ENCODE data around the gene CDH23. TPM values are rescaled to one million over a fixed set of nuclear protein-coding genes. Genes with fewer than 3 reads are reported as not detected.

Gene CDH23
- total RNA-seq, 1 donor from 2014 or later, result not detected

GRCh38 chr10:71754562-71754961 is 357.8 kb downstream of the CDH23 start:
- Mint-ChIP-seq H3K36me3 (ENCODE audit: low read depth) (no peaks in the 10 kb centered on the region), H3K27me3 (ENCODE audit: low read depth) (peaks cover 24% of the 10 kb centered on the region), H3K9me3 (ENCODE audit: low read depth) (no peaks in the 10 kb centered on the region), H3K4me1 (ENCODE audit: low read depth) (no peaks in the 10 kb centered on the region), H3K27ac (ENCODE audit: unreplicated experiment) (no peak overlapping the region), H3K4me3 (ENCODE audit: unreplicated experiment) (no peak overlapping the region)
- DNase-seq (ENCODE audit: low spot score), result no peak
- no peak for TF ChIP-seq CTCF (IDR thresholded peaks at IDR 0.05)

DNA sequence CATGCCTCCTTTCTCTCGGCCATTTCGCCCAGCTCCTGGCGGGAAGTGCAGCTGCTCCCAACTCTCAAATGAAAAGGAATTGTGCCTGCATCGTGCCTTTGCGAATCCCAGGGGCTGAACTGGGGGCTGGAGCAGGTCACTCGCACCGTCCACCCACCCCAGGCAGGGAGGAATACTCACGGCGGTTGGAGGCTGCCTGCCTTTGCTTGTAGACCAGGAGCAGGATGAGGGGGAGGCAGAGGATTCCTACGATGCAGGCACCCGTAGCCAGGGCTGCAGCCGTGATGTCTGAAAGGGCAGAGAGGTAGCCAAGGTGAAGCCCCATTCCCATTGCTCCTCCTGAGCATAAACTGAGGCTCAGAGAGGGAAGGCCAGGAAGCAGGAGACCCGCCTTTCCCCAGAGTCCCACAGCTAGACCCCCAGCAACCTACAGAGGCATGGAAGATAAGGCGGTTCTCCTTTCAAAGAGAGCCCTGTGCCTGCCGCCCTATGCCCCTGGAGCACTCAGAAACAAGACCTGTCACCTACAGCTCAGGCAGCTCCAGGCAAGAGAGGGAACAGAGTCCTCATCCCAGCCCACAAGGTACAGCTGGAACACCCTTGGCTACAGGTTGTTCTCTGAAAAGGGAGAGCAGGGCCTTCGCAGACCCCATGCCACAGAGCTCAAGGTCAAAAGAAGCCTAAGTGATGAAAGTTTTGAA is 358.6 kb downstream of the CDH23 start:
- Mint-ChIP-seq H3K4me3 (ENCODE audit: unreplicated experiment) (no peak overlapping the region), H3K36me3 (ENCODE audit: low read depth) (no peaks in the 10 kb centered on the region), H3K27me3 (ENCODE audit: low read depth) (peaks cover 24% of the 10 kb centered on the region), H3K4me1 (ENCODE audit: low read depth) (no peaks in the 10 kb centered on the region), H3K27ac (ENCODE audit: unreplicated experiment) (no peak overlapping the region), H3K9me3 (ENCODE audit: low read depth) (no peaks in the 10 kb centered on the region)
- no peak for DNase-seq (ENCODE audit: low spot score)
- no peak for TF ChIP-seq CTCF (IDR thresholded peaks at IDR 0.05)

DNA sequence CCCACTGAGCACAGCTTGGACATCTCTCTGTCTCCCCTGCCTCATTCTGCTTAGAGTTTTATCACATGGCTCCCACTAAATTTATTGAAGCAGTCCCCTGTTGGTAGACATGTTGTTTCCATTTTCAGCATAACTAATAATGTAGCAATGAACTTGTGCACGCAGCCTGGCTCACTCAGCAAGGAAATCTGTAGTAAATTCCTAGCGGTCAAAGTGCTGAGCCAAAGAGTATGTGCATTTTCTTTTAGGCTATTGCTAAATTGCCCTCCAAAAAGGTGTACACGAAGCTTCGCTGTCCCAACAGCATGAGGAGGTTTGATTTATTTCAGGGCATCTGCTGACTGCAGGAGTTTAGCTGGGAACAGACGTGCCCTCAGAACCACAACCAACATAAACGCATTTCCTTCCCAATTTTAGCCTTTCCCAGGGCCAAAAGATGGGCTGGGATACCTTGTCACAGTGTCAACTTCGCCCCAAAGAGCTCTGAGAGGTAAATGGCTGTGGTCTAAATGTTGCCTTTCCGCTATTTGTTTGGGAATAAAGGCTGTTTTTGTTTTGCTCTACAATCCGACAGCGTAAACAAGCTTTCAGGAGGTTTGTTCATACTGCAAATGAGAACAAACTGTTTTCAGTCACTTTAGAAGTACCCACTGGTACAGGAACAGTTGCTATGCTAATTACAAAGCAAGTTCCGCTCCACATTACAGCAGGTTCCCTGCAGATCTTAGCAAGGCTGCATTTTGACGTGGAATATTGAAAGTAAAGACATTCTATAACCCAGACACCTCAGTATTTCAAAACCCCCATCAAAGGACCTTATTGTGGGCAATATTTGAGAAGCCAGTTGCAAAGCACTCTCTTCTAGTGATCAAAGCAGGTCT is 359.8 kb downstream of the CDH23 start:
- no peak overlapping the region for H3K27ac Mint-ChIP-seq (ENCODE audit: unreplicated experiment)
- no peaks in the 10 kb centered on the region for H3K36me3 Mint-ChIP-seq (ENCODE audit: low read depth)

DNA sequence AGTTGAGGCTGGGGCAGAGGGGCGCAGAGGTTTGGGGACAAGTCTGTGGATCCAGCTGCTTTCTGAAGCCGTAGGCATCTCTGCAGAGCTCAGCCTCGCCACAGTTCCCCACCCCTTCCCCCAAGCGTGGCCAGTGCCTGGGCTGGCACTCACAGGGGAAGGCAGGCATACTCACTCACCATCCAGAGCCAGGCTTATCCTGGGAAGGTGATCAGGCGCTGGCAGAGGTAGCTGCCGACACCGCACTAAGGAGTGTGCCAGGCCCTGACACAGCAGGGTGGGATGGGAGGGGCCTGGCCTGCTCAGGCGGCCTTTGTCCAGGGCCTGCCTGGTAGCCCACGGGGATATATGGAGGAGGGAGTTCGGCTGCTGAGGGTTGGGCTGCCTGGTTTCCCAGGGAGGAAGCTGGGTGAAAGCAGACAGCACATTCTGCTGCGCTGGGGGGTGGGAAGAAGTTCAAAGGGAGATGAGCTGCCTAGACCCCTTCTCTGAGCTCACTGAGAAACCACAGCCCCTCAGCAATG is 360.7 kb downstream of the CDH23 start:
- Mint-ChIP-seq H3K27ac (ENCODE audit: unreplicated experiment) (no peak overlapping the region), H3K4me1 (ENCODE audit: low read depth) (no peaks in the 10 kb centered on the region), H3K9me3 (ENCODE audit: low read depth) (no peaks in the 10 kb centered on the region), H3K36me3 (ENCODE audit: low read depth) (no peaks in the 10 kb centered on the region), H3K4me3 (ENCODE audit: unreplicated experiment) (no peak overlapping the region), H3K27me3 (ENCODE audit: low read depth) (peaks cover 24% of the 10 kb centered on the region)
- no peak for TF ChIP-seq CTCF (IDR thresholded peaks at IDR 0.05)
- no peak for DNase-seq (ENCODE audit: low spot score)

More for the DNA sequence above, 359.8 kb downstream of the CDH23 start:
- H3K27me3 Mint-ChIP-seq (ENCODE audit: low read depth), result peaks cover 24% of the 10 kb centered on the region
- no peaks in the 10 kb centered on the region for H3K9me3 Mint-ChIP-seq (ENCODE audit: low read depth)
- no peaks in the 10 kb centered on the region for H3K4me1 Mint-ChIP-seq (ENCODE audit: low read depth)
- no peak for TF ChIP-seq CTCF (IDR thresholded peaks at IDR 0.05)
- DNase-seq (ENCODE audit: low spot score), result no peak
- no peak overlapping the region for H3K4me3 Mint-ChIP-seq (ENCODE audit: unreplicated experiment)

GRCh38 chr10:71761105-71761511 is 364.4 kb downstream of the CDH23 start:
- no peak overlapping the region for H3K4me3 Mint-ChIP-seq (ENCODE audit: unreplicated experiment)
- H3K36me3 Mint-ChIP-seq (ENCODE audit: low read depth), result no peaks in the 10 kb centered on the region
- DNase-seq (ENCODE audit: low spot score), result no peak
- peaks cover 15% of the 10 kb centered on the region for H3K27me3 Mint-ChIP-seq (ENCODE audit: low read depth)
- TF ChIP-seq CTCF (IDR thresholded peaks at IDR 0.05), result no peak
- no peak overlapping the region for H3K27ac Mint-ChIP-seq (ENCODE audit: unreplicated experiment)
- H3K4me1 Mint-ChIP-seq (ENCODE audit: low read depth), result peaks cover 7% of the 10 kb centered on the region
- H3K9me3 Mint-ChIP-seq (ENCODE audit: low read depth), result no peaks in the 10 kb centered on the region
